Fibroblast of skin of right quadriceps (primary cell): ENCODE measurements around the gene DSCAM.

Source experiments
- DNase-seq: peaks from one replicate; pipeline ENCODE4 v3.0.0-alpha.2; 2013

DSCAM gene

DNA sequence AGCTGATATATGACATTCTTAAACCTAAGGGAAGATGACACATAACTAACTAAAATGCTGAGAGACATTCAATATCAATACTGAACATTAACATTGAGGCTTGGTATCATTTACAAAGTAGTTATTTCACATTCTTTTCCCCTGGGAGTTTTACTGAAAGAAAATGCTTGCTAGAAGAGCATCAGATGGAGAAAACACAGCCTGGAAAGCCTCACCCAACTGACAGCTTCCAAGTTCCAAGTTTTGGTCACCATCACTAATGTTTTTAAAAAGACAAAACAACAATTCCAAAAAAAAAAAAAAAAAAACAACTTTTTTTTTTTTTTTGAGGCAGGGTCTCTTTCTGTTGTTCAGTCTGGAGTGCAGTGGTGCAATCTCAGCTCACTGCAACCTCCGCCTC, 80.6 kb downstream of the DSCAM start:
- DNase-seq = peak; percentile 4

- peak; percentile 26 for DNase-seq
These were observed 81.1 kb downstream of the DSCAM start for GRCh38 chr21:40765811-40766210.

DNA sequence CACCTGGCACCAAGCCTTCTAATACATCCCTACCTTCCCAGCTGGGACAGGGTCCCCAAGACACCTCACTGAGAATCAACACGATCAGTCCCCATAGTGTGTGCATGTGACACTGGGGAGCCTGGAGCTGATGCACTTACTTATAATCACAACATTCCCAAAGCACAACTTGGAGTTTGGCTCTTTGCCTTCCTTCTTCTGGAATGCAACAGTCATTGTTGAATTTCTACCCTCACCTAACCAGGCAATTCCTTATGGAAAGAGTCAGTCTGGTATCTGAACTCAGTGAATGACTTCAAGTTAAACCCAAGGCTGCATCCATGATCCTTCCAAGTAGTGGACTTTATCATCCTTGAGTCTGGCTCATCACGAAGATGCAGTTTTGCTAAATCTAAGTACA, 86.1 kb downstream of the DSCAM start:
- DNase-seq = peak; percentile 53

DNA sequence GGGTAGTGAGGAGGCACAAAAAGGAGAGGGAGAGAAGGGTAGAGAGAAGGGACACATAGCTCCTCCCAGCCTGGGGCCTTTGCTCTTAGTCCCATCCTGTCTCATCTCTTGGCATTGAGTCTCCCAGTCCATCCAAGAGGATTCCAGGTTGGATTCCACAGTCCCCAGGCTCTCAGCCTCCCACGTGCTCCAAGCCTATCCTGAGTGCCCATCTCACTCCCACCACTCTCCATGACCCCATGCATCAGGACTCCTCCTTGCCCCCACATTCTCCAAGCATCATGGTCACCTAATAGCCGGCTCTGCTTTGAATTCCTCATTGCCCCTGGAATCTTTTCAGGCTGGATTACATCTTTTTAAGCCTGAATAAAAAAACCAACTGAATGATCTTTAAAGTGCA, 87.9 kb downstream of the DSCAM start:
- no peak for DNase-seq

DNA sequence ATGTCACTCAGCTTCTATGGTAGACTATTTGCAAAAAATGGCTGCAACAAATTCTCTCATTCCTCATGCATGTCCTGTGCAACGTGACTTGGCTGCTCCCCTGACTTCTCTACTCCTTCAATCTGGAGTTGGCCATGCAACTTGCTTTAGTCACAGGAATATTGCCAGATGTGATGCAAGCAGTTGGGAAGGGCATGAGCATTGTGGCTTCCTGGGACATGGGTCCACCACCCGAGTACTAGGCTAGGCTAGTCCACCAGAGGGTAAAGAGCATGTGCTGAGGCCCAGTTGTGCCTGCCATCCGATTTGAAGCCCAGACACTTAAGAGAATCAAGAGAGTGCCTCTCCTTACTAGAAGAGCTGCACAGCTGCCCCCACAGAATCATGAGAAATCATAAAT, 89.6 kb downstream of the DSCAM start:
- DNase-seq = no peak

DNA sequence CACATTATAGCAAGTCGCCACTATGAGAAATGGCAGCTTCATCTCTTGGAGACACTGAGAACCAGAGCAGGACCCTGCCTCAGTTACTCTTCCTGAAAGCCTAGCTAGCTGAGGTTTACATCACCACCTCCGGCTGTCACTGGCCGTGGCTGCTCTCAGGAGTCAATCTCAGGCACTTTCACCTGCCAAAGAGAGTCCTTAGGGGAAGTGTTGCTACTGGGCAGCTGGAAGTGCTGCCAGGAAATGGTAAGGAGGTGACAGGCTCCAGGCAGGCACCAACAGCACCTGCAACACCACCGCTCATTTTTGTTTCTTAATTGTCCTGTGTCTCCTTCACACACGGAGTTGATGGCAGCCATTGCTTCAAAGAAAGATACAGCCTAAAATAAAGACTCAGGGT, 92.5 kb downstream of the DSCAM start:
- DNase-seq = no peak

DNA sequence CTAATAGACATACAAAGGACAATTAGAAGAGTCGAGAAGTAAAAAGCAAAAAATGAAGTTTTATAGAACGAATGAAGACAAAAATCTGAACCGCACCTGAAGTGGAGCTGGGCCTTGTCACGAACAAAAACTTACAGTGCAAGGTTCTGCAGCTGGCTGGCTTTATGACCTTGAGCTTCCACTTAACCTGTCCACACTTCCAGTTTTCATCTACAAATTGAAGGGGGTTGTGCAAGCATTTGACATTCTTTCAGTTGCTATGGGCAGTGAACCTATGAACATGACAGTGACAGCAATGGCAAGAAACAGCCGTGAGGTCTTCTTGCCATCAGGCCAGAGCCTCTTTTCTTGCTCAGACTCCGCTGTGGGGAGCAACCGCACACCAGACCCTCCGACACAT, 93.2 kb downstream of the DSCAM start:
- DNase-seq = no peak

DNA sequence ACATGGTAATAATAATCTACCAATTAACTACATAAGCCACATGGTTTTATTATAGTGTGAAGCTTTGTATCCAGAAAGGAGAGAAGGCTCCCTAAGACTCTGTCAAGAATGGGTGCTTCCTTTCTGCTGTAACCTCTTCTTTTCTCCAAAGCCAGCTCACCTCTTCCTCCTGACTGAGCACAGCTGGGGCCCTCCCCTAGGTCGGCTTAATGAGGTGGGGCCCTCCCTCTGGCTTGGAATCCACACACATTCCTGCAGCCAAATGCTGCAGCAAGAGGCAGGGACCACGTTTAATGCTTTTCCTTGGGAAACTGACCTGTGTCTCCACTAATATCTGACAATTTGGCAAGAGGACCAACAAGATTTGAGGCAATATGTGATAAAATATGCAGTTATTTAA, 94.8 kb downstream of the DSCAM start:
- no peak for DNase-seq

GRCh38 chr21:40751221-40751620, 95.7 kb downstream of the DSCAM start:
- no peak for DNase-seq

- no peak for DNase-seq
These were observed 110.8 kb downstream of the DSCAM start for GRCh38 chr21:40736145-40736544.

DNA sequence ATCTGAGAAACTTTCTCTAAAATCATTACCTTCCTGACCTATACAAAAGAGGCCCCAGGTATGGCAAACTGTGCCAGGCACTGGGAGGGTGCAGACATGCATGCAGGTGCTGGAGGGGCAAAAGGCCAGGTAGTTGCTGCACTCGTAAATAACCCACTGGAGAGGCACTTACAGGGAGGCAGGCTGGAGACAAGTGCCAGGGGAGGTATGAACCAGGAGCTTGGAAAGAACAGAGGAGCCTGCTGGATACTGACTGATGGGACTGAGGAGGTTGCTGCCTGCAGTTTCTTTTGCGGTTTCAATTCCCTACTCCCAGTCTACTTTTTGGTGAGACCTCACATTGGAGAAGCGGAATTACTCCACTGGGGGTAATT, 113.9 kb downstream of the DSCAM start:
- DNase-seq = no peak

- peak; percentile 92 for DNase-seq
These were observed 114.5 kb downstream of the DSCAM start for GRCh38 chr21:40732253-40733023.

DNA sequence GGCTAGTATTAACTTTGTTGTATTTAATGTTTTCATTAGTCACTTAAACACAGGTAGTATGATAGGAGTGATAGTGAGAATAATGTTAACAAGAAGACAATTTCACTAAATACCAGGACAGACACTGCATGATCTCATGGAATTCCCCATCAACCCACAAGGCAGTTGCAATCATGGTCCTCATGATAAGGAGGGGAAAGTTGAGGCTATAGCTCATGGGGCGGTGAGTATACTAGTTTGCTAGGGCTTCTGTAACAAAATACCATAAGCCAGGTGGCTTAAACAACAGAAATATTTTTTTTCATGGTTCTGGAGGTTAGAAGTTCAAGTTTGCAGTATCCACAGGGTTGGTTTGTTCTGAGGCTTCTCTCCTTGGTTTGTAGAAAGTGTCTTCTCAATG, 115.8 kb downstream of the DSCAM start:
- DNase-seq = no peak

GRCh38 chr21:40730426-40730800, 116.5 kb downstream of the DSCAM start:
- DNase-seq = no peak

- DNase-seq = peak; percentile 24
These were observed 117.1 kb downstream of the DSCAM start for GRCh38 chr21:40729761-40730425.

- DNase-seq = no peak
These were observed 123.0 kb downstream of the DSCAM start for GRCh38 chr21:40723966-40724365.

- no peak for DNase-seq
These were observed 123.6 kb downstream of the DSCAM start for GRCh38 chr21:40723317-40723716.

- DNase-seq = no peak
These were observed 127.3 kb downstream of the DSCAM start for GRCh38 chr21:40719615-40720014.

GRCh38 chr21:40717028-40717427, 129.9 kb downstream of the DSCAM start:
- no peak for DNase-seq

DNA sequence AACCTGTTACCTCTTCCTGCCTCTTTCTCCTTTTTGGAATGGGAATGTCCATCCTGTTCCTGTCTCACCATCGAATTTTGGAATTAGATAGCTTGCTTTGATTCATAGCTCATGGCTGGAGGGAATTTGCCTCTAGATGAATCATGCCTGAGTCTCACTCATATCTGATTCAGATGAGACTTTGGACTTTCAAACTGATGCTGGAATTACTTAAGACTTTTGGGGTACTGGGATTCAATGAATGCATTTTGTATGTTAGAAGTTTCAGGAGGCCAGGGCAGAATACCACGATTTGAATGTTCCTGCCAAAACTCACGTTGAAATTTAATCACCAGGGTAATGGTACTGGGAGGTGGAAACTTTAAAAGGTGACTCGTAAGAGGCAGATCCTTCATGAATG, 132.4 kb downstream of the DSCAM start:
- peak; percentile 55 for DNase-seq

DNA sequence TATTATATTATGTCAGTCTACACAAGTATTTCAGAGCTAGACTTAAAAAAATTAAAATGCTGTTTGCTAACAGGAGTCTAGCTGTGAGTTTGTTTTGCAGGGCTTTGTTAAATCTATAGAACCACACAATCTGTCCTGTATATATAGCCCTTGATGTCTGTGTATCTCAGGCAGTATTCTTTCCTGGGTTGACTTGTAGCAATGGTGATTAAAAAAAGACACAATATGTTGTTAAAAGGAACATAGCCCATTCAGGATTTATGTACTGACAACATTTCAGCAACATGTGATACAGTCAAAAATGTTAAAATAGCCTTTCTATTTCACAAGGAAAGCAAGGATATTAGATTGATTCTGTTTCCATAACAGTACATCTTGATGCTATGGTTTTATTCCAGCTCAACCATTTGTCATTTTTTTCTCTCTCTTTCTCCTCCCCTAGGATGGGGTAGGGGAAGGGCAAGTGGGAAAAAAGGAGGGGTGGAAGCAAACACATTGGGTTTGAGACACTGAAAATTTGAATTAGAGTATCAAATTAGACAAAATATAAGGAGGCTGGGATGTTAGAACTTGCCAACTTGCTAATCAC, 139.2 kb downstream of the DSCAM start:
- no peak for DNase-seq

DNA sequence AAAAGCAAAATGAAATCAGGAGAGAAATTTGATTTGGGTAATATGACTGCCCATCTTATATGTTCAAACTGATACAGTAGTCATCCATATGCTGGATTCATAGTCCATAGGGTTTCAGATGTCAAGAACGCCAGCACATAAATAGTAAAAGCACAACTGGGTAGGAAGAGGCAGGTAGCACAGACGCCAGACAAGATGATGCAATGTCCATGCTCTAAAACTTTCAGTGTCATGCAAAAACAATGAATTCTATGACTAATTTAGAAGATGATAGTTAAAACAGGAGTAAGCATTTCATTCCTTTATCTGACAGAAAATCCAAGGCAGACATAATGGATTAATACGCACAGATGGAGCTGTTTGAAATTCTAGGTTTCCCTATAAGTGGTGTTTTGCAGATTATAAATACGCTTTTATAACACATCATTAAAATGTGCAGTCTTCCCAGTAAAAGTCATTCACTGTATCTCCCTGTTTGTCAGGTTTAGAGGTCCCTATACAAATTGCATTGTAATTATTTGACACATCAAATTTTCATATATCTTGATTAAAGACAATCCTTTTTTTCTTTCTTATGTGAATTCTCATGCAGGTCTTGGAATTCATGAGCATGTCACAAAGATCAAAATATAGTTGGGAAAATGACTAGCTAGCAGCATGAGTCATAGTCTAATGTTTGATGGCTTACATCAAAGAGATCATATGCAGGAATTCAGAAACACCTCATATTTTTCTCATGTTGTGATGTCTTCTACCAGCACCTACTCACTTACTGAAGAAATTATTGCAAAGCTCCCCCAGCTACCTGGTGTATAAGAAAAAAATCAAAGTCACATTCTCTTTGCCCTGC, 139.9 kb downstream of the DSCAM start:
- DNase-seq = peak; percentile 40

DNA sequence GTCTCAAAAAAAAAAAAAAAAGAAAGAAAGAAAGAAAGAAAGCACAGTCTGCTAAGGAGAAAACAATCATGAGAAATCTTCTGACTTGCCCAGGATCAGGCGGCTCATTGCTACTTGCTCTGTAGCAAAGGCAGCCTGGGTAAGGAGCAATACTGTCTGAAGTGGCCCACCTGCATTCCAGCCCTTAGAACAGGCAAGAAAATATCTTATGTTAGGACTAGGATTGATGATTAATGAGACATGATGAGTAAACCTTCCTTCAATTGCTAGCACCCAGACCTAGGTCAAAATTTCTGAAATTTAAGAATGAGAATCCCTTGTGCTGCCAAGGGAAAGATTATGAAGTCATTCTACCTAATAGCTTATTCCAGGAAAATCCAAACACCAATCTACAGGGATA, 140.8 kb downstream of the DSCAM start:
- DNase-seq = no peak

- no peak for DNase-seq
These were observed 142.8 kb downstream of the DSCAM start for GRCh38 chr21:40704141-40704540.
